ENCODE results near the gene PRSS22. TPM values are rescaled to one million over a fixed set of nuclear protein-coding genes. Genes with fewer than 3 reads are reported as not detected.

The PRSS22 gene
- total RNA-seq, 1 donor from 2014 or later = 42.5 TPM

DNA sequence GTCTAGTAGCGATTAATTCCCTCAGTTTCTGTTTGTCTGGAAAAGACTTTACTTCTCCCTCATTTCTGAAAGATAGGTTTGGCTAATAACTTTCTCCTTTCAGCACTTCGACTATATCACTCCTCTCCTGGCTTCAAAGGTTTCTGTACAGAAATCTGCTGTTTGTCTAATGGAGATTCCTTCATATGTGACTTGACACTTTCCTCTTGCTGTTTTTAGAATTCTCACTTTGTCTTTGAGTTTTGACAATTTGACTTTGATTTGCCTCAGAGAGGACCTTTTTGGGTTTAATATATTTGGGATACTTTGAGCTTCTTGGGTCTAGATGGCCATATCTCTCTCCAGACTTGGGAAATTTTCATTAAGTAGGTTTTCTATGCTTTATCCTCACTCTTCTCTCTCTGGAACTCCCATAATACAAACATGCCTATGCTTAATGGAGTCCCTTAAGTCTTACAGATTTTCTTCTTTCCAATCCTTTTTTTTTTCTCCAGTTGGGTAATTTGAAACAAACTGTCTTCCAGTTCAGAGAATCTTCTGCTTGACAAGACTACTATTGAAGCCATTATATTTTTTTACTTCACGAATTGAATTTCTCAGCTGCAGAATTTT is 48.7 kb downstream of the PRSS22 start:
- TF ChIP-seq, protein P1, sequence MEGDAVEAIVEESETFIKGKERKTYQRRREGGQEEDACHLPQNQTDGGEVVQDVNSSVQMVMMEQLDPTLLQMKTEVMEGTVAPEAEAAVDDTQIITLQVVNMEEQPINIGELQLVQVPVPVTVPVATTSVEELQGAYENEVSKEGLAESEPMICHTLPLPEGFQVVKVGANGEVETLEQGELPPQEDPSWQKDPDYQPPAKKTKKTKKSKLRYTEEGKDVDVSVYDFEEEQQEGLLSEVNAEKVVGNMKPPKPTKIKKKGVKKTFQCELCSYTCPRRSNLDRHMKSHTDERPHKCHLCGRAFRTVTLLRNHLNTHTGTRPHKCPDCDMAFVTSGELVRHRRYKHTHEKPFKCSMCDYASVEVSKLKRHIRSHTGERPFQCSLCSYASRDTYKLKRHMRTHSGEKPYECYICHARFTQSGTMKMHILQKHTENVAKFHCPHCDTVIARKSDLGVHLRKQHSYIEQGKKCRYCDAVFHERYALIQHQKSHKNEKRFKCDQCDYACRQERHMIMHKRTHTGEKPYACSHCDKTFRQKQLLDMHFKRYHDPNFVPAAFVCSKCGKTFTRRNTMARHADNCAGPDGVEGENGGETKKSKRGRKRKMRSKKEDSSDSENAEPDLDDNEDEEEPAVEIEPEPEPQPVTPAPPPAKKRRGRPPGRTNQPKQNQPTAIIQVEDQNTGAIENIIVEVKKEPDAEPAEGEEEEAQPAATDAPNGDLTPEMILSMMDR (conservative IDR thresholded peaks at IDR 0.05) = no peak
- no peaks in the 10 kb centered on the region for H3K9me3 Mint-ChIP-seq
- H3K27ac Mint-ChIP-seq = no peak overlapping the region
- H3K27me3 Mint-ChIP-seq = peaks cover 38% of the 10 kb centered on the region
- H3K4me3 Mint-ChIP-seq = no peak overlapping the region
- no peaks in the 10 kb centered on the region for H3K4me1 Mint-ChIP-seq (ENCODE audit: unreplicated experiment)
- no peaks in the 10 kb centered on the region for H3K36me3 Mint-ChIP-seq
- DNase-seq (ENCODE audit: extremely low spot score, unreplicated experiment) = no peak

DNA sequence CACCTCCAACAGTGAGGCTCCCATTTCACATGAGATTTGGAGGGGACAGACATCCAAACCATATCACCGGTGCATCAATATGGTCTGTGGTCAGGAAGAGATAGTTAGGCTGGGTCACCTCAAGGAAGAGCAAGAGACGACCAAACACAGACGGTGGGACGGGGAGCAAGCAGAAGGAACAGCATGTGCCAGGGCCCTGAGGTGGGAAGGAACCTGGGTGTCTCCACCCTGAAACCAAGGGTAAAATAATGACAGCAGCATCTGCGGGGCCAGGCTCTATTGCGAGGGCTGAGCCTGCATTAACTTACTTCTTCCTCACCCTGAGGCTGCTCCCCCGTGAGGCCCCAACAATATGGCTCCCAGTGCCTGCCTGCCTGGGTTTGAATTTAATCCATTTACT is 49.8 kb downstream of the PRSS22 start:
- no peaks in the 10 kb centered on the region for H3K36me3 Mint-ChIP-seq
- H3K27ac Mint-ChIP-seq = no peak overlapping the region
- peaks cover 42% of the 10 kb centered on the region for H3K27me3 Mint-ChIP-seq
- TF ChIP-seq, protein P1 (conservative IDR thresholded peaks at IDR 0.05) = no peak
- no peak for DNase-seq (ENCODE audit: extremely low spot score, unreplicated experiment)
- H3K4me3 Mint-ChIP-seq = no peak overlapping the region
- H3K4me1 Mint-ChIP-seq (ENCODE audit: unreplicated experiment) = no peaks in the 10 kb centered on the region
- H3K9me3 Mint-ChIP-seq = no peaks in the 10 kb centered on the region

DNA sequence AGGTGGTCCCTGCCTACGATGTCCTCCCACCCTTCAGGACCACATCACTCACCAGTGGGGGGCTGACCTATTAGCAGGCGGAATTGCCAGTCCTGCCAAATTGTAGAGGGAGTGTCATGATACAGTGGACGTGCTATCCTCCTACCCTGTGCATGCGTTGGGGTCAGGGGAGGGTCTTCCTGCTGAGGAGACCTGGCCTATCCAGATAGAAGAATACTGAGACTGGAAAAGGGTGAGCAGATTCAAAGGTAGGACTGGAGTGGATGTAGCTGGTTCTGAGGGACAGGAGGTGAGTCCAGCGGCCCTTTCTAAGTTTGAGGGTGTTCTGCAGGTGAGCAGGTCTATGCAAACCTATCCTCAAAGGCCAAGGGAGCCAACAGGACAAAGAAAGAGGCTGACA is 51.7 kb downstream of the PRSS22 start:
- H3K4me1 Mint-ChIP-seq (ENCODE audit: unreplicated experiment) = no peaks in the 10 kb centered on the region
- H3K4me3 Mint-ChIP-seq = no peak overlapping the region
- H3K27me3 Mint-ChIP-seq = peaks cover 42% of the 10 kb centered on the region
- no peak for DNase-seq (ENCODE audit: extremely low spot score, unreplicated experiment)
- H3K9me3 Mint-ChIP-seq = no peaks in the 10 kb centered on the region
- TF ChIP-seq, protein P1 (conservative IDR thresholded peaks at IDR 0.05) = no peak
- H3K36me3 Mint-ChIP-seq = no peaks in the 10 kb centered on the region
- no peak overlapping the region for H3K27ac Mint-ChIP-seq

DNA sequence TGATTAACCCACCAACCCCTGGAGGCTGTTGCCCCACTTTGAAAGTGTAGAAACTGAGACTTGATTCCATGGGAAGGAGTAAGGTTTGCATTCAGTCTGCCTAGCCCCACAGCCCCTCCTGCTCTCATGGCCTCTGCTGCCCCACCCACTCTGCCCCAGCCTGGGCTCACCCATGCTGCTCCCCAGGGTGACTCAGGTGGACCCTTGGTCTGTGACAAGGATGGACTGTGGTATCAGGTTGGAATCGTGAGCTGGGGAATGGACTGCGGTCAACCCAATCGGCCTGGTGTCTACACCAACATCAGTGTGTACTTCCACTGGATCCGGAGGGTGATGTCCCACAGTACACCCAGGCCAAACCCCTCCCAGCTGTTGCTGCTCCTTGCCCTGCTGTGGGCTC is 53.2 kb downstream of the PRSS22 start:
- TF ChIP-seq, protein P1 (conservative IDR thresholded peaks at IDR 0.05) = no peak
- Mint-ChIP-seq H3K4me3 (no peak overlapping the region), H3K36me3 (no peaks in the 10 kb centered on the region), H3K4me1 (ENCODE audit: unreplicated experiment) (no peaks in the 10 kb centered on the region), H3K27ac (no peak overlapping the region), H3K9me3 (no peaks in the 10 kb centered on the region), H3K27me3 (peaks cover 31% of the 10 kb centered on the region)
- no peak for DNase-seq (ENCODE audit: extremely low spot score, unreplicated experiment)

DNA sequence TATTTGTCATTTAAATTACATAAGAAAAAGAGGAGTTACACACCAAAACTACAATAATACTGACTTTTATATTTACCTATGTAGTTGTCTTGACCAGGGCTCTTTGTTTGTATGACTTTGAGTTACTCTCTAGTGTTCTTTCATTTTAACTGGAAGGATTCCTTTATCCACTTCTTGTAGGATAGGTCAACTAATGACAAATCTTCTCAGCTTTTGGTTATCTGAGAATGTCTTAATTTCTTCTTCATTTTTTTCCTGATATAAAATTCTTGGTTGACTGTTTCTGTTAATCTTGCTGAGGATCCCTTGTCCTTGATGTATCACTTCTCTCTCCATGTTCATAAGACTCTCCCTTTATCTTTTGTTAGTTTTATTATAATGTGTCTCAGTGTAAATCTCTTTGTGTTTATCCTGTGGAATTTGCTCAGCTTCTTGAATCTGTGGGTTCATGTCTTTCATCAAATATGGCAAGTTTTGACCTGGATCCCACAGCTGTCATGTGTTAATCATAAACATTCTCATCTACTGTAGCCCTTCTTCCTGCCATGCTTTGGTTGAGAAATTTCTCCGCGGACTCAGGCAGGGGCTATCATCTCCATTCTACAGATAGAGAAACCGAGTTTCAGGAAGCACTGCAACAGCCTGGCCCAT is 54.3 kb downstream of the PRSS22 start:
- Mint-ChIP-seq H3K36me3 (no peaks in the 10 kb centered on the region), H3K4me1 (ENCODE audit: unreplicated experiment) (no peaks in the 10 kb centered on the region), H3K27me3 (peaks cover 22% of the 10 kb centered on the region), H3K27ac (no peak overlapping the region), H3K9me3 (no peaks in the 10 kb centered on the region), H3K4me3 (no peak overlapping the region)
- DNase-seq (ENCODE audit: extremely low spot score, unreplicated experiment) = no peak
- TF ChIP-seq, protein P1 (conservative IDR thresholded peaks at IDR 0.05) = no peak

Other genes starting within 250 kb of the PRSS22 start
- 25.1 and 30.5 TPM in 2 replicates for gene KCTD5, start 175.6 kb downstream of the PRSS22 start, total RNA-seq (ENCODE audit: low replicate concordance)
- 19.0 and 24.6 TPM in 2 replicates for gene PRSS27, start 137.9 kb downstream of the PRSS22 start, total RNA-seq (ENCODE audit: low replicate concordance)
- 620 and 749 TPM in 2 replicates for gene SRRM2, start 105.5 kb downstream of the PRSS22 start, total RNA-seq (ENCODE audit: low replicate concordance)
- gene ELOB, start 80.9 kb downstream of the PRSS22 start, total RNA-seq (ENCODE audit: low replicate concordance) = 237 and 243 TPM in 2 replicates
- 0.39 and 2.4 TPM in 2 replicates for gene PRSS33, start 70.6 kb downstream of the PRSS22 start, total RNA-seq (ENCODE audit: low replicate concordance)
- gene PRSS41, start 59.7 kb downstream of the PRSS22 start, total RNA-seq (ENCODE audit: low replicate concordance) = not detected in 2 replicates
- gene PRSS21, start 40.9 kb downstream of the PRSS22 start, total RNA-seq (ENCODE audit: low replicate concordance) = not detected in 2 replicates
- 1.5 and 1.7 TPM in 2 replicates for gene ZG16B, start 27.9 kb downstream of the PRSS22 start, total RNA-seq (ENCODE audit: low replicate concordance)
- 43.1 and 45.9 TPM in 2 replicates for gene FLYWCH2, start 25.0 kb upstream of the PRSS22 start, total RNA-seq (ENCODE audit: low replicate concordance)
- gene FLYWCH1, start 53.8 kb upstream of the PRSS22 start, total RNA-seq (ENCODE audit: low replicate concordance) = 17.8 and 28.6 TPM in 2 replicates
- 4.5 and 7.7 TPM in 2 replicates for gene KREMEN2, start 106.1 kb upstream of the PRSS22 start, total RNA-seq (ENCODE audit: low replicate concordance)
- gene PAQR4, start 111.2 kb upstream of the PRSS22 start, total RNA-seq (ENCODE audit: low replicate concordance) = 18.1 and 23.8 TPM in 2 replicates
- gene PKMYT1, start 122.3 kb upstream of the PRSS22 start, total RNA-seq (ENCODE audit: low replicate concordance) = 25.1 and 42.3 TPM in 2 replicates
- 0.99 and 3.4 TPM in 2 replicates for gene CLDN9, start 154.8 kb upstream of the PRSS22 start, total RNA-seq (ENCODE audit: low replicate concordance)
- 98.9 and 243 TPM in 2 replicates for gene CLDN6, start 160.0 kb upstream of the PRSS22 start, total RNA-seq (ENCODE audit: low replicate concordance)
- gene TNFRSF12A, start 162.2 kb upstream of the PRSS22 start, total RNA-seq (ENCODE audit: low replicate concordance) = 24.0 and 55.5 TPM in 2 replicates
- 34.8 and 49.4 TPM in 2 replicates for gene HCFC1R1, start 165.8 kb upstream of the PRSS22 start, total RNA-seq (ENCODE audit: low replicate concordance)
- 40.1 and 50.7 TPM in 2 replicates for gene THOC6, start 165.9 kb upstream of the PRSS22 start, total RNA-seq (ENCODE audit: low replicate concordance)
- gene BICDL2, start 178.8 kb upstream of the PRSS22 start, total RNA-seq (ENCODE audit: low replicate concordance) = 15.2 and 28.6 TPM in 2 replicates
- gene MMP25, start 188.4 kb upstream of the PRSS22 start, total RNA-seq (ENCODE audit: low replicate concordance) = 0.14 TPM in 2 replicates
- 12.7 and 44.1 TPM in 2 replicates for gene IL32, start 207.5 kb upstream of the PRSS22 start, total RNA-seq (ENCODE audit: low replicate concordance)
- not detected in 2 replicates for gene ZSCAN10, start 241.1 kb upstream of the PRSS22 start, total RNA-seq (ENCODE audit: low replicate concordance)

Data from type B pancreatic cell (in vitro differentiated cells).